Thyroid gland (tissue), 4 donors: ENCODE measurements around the gene RBM23.
"Not testable (repeated sequence)": the region's sequence is repeated elsewhere in the genome, so short reads cannot be mapped to it uniquely, and the experiment has no call there.

Experiments
- POLR2A ChIP-seq, 2 donors: fragments of 450-650 bp; IDR thresholded peaks; one replicate each; pipeline ENCODE4 v1.6.1; 2017; ENCODE audit warnings: antibody characterized with exemption in 2 of 2, mild to moderate bottlenecking in 2 of 2, moderate library complexity in 1 of 2
- TF ChIP-seq, protein P1 (sequence below), 6 experiments: fragments of 200-600 bp in 3 of 6; fragments of 450-650 bp in 3 of 6; sonication (generic) in 3 of 6; IDR thresholded peaks; one replicate each; pipeline ENCODE4 v1.5.1; 2016 to 2019; ENCODE audit warnings: antibody characterized with exemption in 6 of 6, mild to moderate bottlenecking in 2 of 6, inconsistent platforms in 1 of 6, moderate library complexity in 1 of 6

DNA sequence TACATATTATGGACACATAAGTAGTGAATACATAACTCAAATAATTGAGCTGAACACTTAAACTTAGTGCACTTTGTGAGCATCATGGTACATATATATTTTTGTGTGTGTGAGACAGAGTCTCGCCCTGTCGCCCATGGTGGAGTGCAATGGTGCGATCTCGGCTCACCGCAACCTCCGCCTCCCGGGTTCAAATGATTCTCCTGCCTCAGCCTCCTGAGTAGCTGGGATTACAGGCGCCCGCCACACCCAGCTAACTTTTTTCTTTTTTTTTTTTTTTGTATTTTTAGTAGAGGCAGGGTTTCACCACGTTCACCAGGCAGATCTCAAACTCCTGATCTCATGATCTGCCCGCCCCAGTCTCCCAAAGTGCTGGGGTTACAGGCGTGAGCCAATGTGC is 66.8 kb downstream of the RBM23 start:
- TF ChIP-seq, protein P1, sequence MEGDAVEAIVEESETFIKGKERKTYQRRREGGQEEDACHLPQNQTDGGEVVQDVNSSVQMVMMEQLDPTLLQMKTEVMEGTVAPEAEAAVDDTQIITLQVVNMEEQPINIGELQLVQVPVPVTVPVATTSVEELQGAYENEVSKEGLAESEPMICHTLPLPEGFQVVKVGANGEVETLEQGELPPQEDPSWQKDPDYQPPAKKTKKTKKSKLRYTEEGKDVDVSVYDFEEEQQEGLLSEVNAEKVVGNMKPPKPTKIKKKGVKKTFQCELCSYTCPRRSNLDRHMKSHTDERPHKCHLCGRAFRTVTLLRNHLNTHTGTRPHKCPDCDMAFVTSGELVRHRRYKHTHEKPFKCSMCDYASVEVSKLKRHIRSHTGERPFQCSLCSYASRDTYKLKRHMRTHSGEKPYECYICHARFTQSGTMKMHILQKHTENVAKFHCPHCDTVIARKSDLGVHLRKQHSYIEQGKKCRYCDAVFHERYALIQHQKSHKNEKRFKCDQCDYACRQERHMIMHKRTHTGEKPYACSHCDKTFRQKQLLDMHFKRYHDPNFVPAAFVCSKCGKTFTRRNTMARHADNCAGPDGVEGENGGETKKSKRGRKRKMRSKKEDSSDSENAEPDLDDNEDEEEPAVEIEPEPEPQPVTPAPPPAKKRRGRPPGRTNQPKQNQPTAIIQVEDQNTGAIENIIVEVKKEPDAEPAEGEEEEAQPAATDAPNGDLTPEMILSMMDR (IDR thresholded peaks at IDR 0.05): not testable (repeated sequence)
- not testable (repeated sequence) for TF ChIP-seq POLR2A (IDR thresholded peaks at IDR 0.05)
